Prostate gland (tissue), 2 donors: ENCODE results near the gene SLFNL1. TPM values are rescaled to one million over a fixed set of nuclear protein-coding genes. Genes with fewer than 3 reads are reported as not detected.

Experiments
- DNase-seq: peaks from one replicate; pipeline ENCODE4 v3.0.0-alpha.2; 2019; ENCODE audit warnings: low spot score
- H3K27ac ChIP-seq, 2 donors: fragments of 200-600 bp; sonication (generic); 2 replicates each; pipeline ENCODE4 v1.5.1; 2017 to 2019
- H3K27me3 ChIP-seq: fragments of 200-600 bp; sonication (generic); replicated peaks from 2 replicates; pipeline ENCODE4 v1.5.1; 2019; ENCODE audit not compliant: insufficient read depth
- H3K36me3 ChIP-seq, 2 donors: fragments of 200-600 bp; sonication (generic); 1 replicate in 1 of 2; 2 replicates in 1 of 2; pipeline versions ENCODE4 v1.5.1 to v1.8.1; 2017 to 2019
- H3K4me1 ChIP-seq: fragments of 200-600 bp; sonication (generic); replicated peaks from 2 replicates; pipeline ENCODE4 v1.5.1; 2019
- H3K4me3 ChIP-seq, 2 donors: fragments of 200-600 bp; sonication (generic); 2 replicates each; pipeline ENCODE4 v1.5.1; 2017 to 2019
- H3K9me3 ChIP-seq: fragments of 200-600 bp; sonication (generic); 2 replicates; pipeline ENCODE4 v1.5.1; 2017
- POLR2A ChIP-seq: fragments of 450-650 bp; IDR thresholded peaks from one replicate; pipeline ENCODE4 v1.6.1; 2016; ENCODE audit warnings: antibody characterized with exemption, mild to moderate bottlenecking
- POLR2AphosphoS5 ChIP-seq: sonication (generic); formaldehyde crosslinking; IDR thresholded peaks from one replicate; pipeline ENCODE4 v1.6.1; 2017; ENCODE audit warnings: antibody characterized with exemption
- WGBS: methylation state at CpG from one replicate; pipeline ENCODE4 v1.1.5; 2018; 5-methylcytosine and 5-hydroxymethylcytosine counted together
- intact Hi-C: fragments of 100-400 bp; cut with DNase I; formaldehyde crosslinking; loops from one replicate; pipeline ENCODE4 v1.14.2; 2022
- total RNA-seq, 2 donors: library from RNA; depleted of rRNA; stranded (reverse); fragments of >200 nt; gene quantifications; one replicate each; pipeline ENCODE4 v1.1.0, GENCODE V29; 2016
- TF ChIP-seq, protein P1 (sequence below), 4 experiments: fragments of 200-600 bp in 2 of 4; fragments of 450-650 bp in 2 of 4; sonication (generic) in 2 of 4; IDR thresholded peaks; 1 replicate in 3 of 4; 2 replicates in 1 of 4; pipeline ENCODE4 v1.5.1; 2016 to 2019; ENCODE audit warnings: antibody characterized with exemption in 4 of 4, mild to moderate bottlenecking in 2 of 4, moderate library complexity in 2 of 4

The SLFNL1 gene
- total RNA-seq, 2 donors from 2014 or later, result 2.4 to 5.8 TPM

DNA sequence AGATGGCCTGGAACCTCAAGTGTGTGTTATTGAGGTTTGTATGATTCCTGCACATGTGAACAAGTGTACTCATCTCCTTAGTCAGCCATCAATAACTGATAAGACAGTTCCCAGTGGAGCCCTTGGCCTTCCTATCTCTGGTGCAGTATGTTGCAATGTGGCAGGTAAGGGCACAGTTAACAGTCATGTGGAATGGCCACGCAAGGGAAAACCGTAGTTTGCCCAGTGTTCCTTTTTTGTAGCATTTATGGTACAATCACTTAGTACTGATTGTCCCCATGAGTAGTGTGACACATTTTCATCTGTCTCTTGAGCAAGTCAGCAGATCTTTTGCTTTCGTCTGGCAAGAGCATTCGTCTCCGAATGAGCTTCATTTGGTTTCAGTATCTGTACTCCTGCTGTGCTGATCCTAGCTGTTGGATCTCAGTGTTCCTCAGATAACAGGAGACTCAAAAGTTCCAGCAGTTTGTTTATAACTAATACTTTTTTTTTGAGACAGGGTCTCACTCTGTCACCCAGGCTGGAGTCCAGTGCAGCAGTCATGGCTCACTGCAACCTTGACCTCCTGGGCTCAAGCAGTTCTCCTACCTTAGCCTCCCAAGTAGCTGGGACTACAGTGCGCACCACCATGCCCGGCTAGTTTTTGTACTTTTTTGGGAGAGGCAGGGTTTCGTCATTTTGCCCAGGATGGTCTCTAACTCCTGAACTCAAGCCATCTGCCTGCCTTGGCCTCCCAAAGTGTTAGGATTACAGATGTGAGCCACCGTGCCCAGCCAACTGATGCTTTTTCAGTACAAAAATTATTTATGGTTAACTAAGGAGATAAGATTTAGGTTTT lies 33.9 kb downstream of the SLFNL1 start:
- Histone ChIP-seq H3K36me3 (peaks cover 0 to 5% of the 10 kb centered on the region in 2 donors), H3K27ac (peak overlapping the region; percentile 15 to 16), H3K9me3 (no peaks in the 10 kb centered on the region), H3K4me1 (no peaks in the 10 kb centered on the region), H3K4me3 (no peak overlapping the region), H3K27me3 (no peaks in the 10 kb centered on the region)
- no peak for DNase-seq
- intact Hi-C loops, result no loop called here
- TF ChIP-seq, protein P1, sequence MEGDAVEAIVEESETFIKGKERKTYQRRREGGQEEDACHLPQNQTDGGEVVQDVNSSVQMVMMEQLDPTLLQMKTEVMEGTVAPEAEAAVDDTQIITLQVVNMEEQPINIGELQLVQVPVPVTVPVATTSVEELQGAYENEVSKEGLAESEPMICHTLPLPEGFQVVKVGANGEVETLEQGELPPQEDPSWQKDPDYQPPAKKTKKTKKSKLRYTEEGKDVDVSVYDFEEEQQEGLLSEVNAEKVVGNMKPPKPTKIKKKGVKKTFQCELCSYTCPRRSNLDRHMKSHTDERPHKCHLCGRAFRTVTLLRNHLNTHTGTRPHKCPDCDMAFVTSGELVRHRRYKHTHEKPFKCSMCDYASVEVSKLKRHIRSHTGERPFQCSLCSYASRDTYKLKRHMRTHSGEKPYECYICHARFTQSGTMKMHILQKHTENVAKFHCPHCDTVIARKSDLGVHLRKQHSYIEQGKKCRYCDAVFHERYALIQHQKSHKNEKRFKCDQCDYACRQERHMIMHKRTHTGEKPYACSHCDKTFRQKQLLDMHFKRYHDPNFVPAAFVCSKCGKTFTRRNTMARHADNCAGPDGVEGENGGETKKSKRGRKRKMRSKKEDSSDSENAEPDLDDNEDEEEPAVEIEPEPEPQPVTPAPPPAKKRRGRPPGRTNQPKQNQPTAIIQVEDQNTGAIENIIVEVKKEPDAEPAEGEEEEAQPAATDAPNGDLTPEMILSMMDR (IDR thresholded peaks at IDR 0.05), result no peak
- TF ChIP-seq POLR2AphosphoS5, result no peak
- TF ChIP-seq POLR2A, result no peak
- 62% methylated on average over 9 of the region's 9 CpGs for WGBS

DNA sequence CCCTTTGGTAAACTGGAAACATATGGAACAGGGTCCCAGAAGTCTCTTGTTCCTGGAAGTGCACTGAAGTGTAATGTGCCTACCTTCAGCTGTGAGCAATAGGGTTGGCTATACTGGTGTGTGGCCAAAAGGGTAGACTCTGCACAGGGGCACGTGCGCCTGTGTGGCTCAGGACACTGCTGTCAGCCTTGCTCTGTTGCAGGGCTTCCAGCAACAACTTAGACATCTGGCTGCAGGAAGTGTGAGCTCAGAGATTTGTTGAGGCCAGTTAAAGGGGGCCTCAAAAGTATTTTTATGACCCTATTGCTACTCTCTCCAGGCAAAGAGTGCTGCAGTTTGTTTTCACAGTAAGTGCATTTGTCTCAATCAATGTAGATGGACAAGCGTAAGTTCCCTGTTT lies 34.6 kb downstream of the SLFNL1 start:
- TF ChIP-seq POLR2A (no peak), POLR2AphosphoS5 (no peak)
- TF ChIP-seq, protein P1 (IDR thresholded peaks at IDR 0.05), result no peak
- DNase-seq, result no peak
- H3K9me3 ChIP-seq, result no peaks in the 10 kb centered on the region
- no peaks in the 10 kb centered on the region for H3K4me1 ChIP-seq
- intact Hi-C loops, result no loop called here
- H3K36me3 ChIP-seq, result peaks cover 0 to 5% of the 10 kb centered on the region in 2 donors
- whole genome bisulfite sequencing, result 57% methylated on average over 3 of the region's 3 CpGs
- H3K27me3 ChIP-seq, result no peaks in the 10 kb centered on the region
- H3K27ac ChIP-seq, result peak overlapping the region; percentile 15 to 16
- H3K4me3 ChIP-seq, result no peak overlapping the region

DNA sequence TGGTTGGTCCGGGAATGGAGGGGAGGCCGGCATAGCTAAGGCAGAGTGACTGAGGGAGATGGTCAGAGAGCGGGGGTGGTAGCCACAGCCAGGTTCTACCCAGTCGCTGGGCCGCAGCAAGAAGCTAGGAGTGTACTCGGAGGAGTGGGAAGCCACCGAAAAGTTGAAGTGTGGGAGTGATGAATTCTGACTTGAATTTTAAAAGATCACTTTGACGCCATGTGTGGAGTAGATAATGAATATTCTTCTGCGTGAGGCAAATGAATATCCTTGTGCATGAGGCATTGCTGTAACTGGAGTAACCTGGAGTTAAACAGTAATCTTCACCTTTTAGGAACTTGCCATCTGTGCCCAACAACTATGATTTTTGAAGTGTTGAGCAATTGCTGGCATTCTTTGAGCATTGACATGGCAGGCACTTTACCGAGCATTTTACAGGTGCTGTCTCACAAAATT lies 35.2 kb downstream of the SLFNL1 start:
- intact Hi-C loops, result no loop called here
- Histone ChIP-seq H3K4me1 (no peaks in the 10 kb centered on the region), H3K27ac (peak overlapping the region; percentile 15 to 16), H3K4me3 (no peak overlapping the region), H3K9me3 (no peaks in the 10 kb centered on the region), H3K36me3 (peaks cover 0 to 5% of the 10 kb centered on the region in 2 donors), H3K27me3 (no peaks in the 10 kb centered on the region)
- no peak for DNase-seq
- TF ChIP-seq, protein P1 (IDR thresholded peaks at IDR 0.05), result no peak
- TF ChIP-seq POLR2AphosphoS5, result no peak
- WGBS, result 88% methylated on average over 10 of the region's 10 CpGs

DNA sequence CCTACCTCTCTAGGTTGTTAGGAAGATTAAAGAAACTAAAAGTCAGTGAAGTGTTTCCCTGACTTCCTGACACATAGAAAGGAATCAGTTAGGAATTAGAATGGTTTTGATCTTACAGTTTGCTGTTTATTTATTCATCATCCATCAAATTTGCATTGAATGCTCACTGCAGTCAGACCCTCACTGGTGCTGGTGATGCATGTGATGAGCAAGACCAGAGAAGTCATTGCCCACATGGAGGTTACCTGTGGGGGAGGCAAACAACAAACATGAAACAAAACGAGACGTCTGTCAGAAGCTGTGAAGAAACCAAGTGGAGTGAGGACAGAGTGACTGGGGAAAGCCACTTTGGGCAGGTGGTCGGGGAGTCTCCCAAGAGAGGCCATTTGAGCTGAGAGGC lies 35.6 kb downstream of the SLFNL1 start:
- no peak for DNase-seq
- H3K27me3 ChIP-seq, result no peaks in the 10 kb centered on the region
- peaks cover 0 to 5% of the 10 kb centered on the region in 2 donors for H3K36me3 ChIP-seq
- H3K4me3 ChIP-seq, result no peak overlapping the region
- no peaks in the 10 kb centered on the region for H3K9me3 ChIP-seq
- intact Hi-C loops, result no loop called here
- no peak for TF ChIP-seq POLR2AphosphoS5
- TF ChIP-seq, protein P1 (IDR thresholded peaks at IDR 0.05), result no peak
- no peak for TF ChIP-seq POLR2A
- no peaks in the 10 kb centered on the region for H3K4me1 ChIP-seq
- WGBS, result 80% methylated on average over 3 of the region's 3 CpGs
- H3K27ac ChIP-seq, result peak overlapping the region; percentile 15 to 26

DNA sequence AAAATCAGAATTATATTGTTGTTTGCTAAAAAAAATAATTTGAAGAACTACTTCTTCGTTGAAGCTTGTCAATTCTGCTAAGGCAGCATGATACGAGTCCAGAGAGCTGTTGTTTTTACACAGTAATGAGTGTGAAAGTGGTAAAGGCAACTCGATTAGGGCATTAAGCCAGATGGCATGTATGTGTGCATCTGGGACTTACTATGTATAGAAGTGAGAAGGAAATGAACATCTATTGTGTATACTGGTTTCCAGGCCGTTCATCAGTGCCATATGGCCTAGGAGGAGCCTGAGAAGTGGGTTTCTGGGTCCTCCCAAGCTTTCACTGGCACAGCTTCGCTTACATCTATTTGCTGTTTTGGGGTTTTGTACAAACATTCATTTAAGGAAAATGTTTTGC lies 36.4 kb downstream of the SLFNL1 start:
- no peaks in the 10 kb centered on the region for H3K36me3 ChIP-seq
- TF ChIP-seq POLR2A (no peak), POLR2AphosphoS5 (no peak)
- TF ChIP-seq, protein P1 (IDR thresholded peaks at IDR 0.05), result no peak
- 73% methylated on average over 5 of the region's 5 CpGs for WGBS

More for the DNA sequence above, 36.4 kb downstream of the SLFNL1 start:
- peak overlapping the region; percentile 15 to 26 for H3K27ac ChIP-seq
- H3K4me1 ChIP-seq, result no peaks in the 10 kb centered on the region
- no peaks in the 10 kb centered on the region for H3K9me3 ChIP-seq
- intact Hi-C loops, result no loop called here
- no peak overlapping the region for H3K4me3 ChIP-seq
- no peak for DNase-seq
- no peaks in the 10 kb centered on the region for H3K27me3 ChIP-seq
